Activated CD4-positive, alpha-beta T cell treated with anti-CD3 and anti-CD28 coated beads, Interleukin-2, amount 50 U/mL, for 16 hours (primary cell): Measurements from ENCODE around the gene DMTF1.
"Not testable (repeated sequence)": the region's sequence is repeated elsewhere in the genome, so short reads cannot be mapped to it uniquely, and the experiment has no call there.

Source experiments
- DNase-seq: peaks from one replicate; pipeline ENCODE4 v3.0.0-alpha.2; 2020

Gene DMTF1

GRCh38 chr7:87152112-87152896, at the start of gene DMTF1:
Gene DMTF1 (plus strand): TSS chr7:87152453. CDS start chr7:87164942, 12,489 bp downstream.
- DNase-seq: peak; percentile 91

- DNase-seq: no peak
Measured at GRCh38 chr7:87105401-87105800, 46.9 kb upstream of the DMTF1 start.

GRCh38 chr7:87106974-87107612, 45.2 kb upstream of the DMTF1 start:
- no peak for DNase-seq

GRCh38 chr7:87107949-87108776, 44.1 kb upstream of the DMTF1 start:
- DNase-seq: no peak

GRCh38 chr7:87110778-87111177, 41.5 kb upstream of the DMTF1 start:
- DNase-seq: no peak

- no peak for DNase-seq
Measured at GRCh38 chr7:87111877-87112276, 40.4 kb upstream of the DMTF1 start.

- no peak for DNase-seq
Measured at GRCh38 chr7:87113077-87113476, 39.2 kb upstream of the DMTF1 start.

- DNase-seq: not testable (repeated sequence)
Measured at GRCh38 chr7:87113904-87114303, 38.3 kb upstream of the DMTF1 start.

GRCh38 chr7:87115772-87116171, 36.5 kb upstream of the DMTF1 start:
- not testable (repeated sequence) for DNase-seq

- peak; percentile 12 for DNase-seq
Measured at GRCh38 chr7:87116315-87116714, 35.9 kb upstream of the DMTF1 start.

GRCh38 chr7:87119581-87119980, 32.7 kb upstream of the DMTF1 start:
- no peak for DNase-seq

- no peak for DNase-seq
Measured at GRCh38 chr7:87123105-87123504, 29.1 kb upstream of the DMTF1 start.

- peak; percentile 12 for DNase-seq
Measured at GRCh38 chr7:87127019-87127418, 25.2 kb upstream of the DMTF1 start.

GRCh38 chr7:87128861-87129267, 23.4 kb upstream of the DMTF1 start:
- no peak for DNase-seq

GRCh38 chr7:87129332-87129731, 22.9 kb upstream of the DMTF1 start:
- no peak for DNase-seq

- DNase-seq: no peak
Measured at GRCh38 chr7:87129848-87130247, 22.4 kb upstream of the DMTF1 start.

- DNase-seq: no peak
Measured at GRCh38 chr7:87131771-87132170, 20.5 kb upstream of the DMTF1 start.

- DNase-seq: no peak
Measured at GRCh38 chr7:87137271-87137670, 15.0 kb upstream of the DMTF1 start.

GRCh38 chr7:87139514-87139913, 12.7 kb upstream of the DMTF1 start:
- no peak for DNase-seq

GRCh38 chr7:87140271-87140748, 11.9 kb upstream of the DMTF1 start:
- DNase-seq: no peak

GRCh38 chr7:87144173-87144657, 8.0 kb upstream of the DMTF1 start:
- DNase-seq: no peak

- DNase-seq: no peak
Measured at GRCh38 chr7:87146740-87147386, 5.4 kb upstream of the DMTF1 start.

GRCh38 chr7:87147500-87147899, 4.8 kb upstream of the DMTF1 start:
- no peak for DNase-seq
